ENCODE data around the gene PCLO. TPM values are rescaled to one million over a fixed set of nuclear protein-coding genes. Genes with fewer than 3 reads are reported as not detected.

The PCLO gene

Small RNAs within 50 kb of the gene (small RNA-seq; reads per million reads assigned to genes)
- gene RNA5SP235 (ENCODE audit: low read depth), result not detected
